Embryonic facial prominence (tissue), 1 donor: Measurements from ENCODE around the gene CRIP3.

Experiments
- DNase-seq: peaks from one replicate; pipeline ENCODE4 v3.0.0-alpha.2; 2016; ENCODE audit errors: extremely low spot score

Gene CRIP3

GRCh38 chr6:43287717-43288679, 20.6 kb downstream of the CRIP3 start:
- no peak for DNase-seq

- DNase-seq, result no peak
Measured at GRCh38 chr6:43286980-43287716, 21.5 kb downstream of the CRIP3 start.

GRCh38 chr6:43286456-43286979, 22.1 kb downstream of the CRIP3 start:
- DNase-seq, result no peak

GRCh38 chr6:43285832-43286231, 22.8 kb downstream of the CRIP3 start:
- no peak for DNase-seq

- DNase-seq, result no peak
Measured at GRCh38 chr6:43284991-43285781, 23.4 kb downstream of the CRIP3 start.

GRCh38 chr6:43283905-43284304, 24.7 kb downstream of the CRIP3 start:
- DNase-seq, result no peak

- DNase-seq, result no peak
Measured at GRCh38 chr6:43283514-43283901, 25.1 kb downstream of the CRIP3 start.

- DNase-seq, result no peak
Measured at GRCh38 chr6:43282636-43283513, 25.8 kb downstream of the CRIP3 start.

GRCh38 chr6:43282060-43282459, 26.6 kb downstream of the CRIP3 start:
- DNase-seq, result no peak

GRCh38 chr6:43280234-43280633, 28.4 kb downstream of the CRIP3 start:
- no peak for DNase-seq

GRCh38 chr6:43278524-43279078, 30.0 kb downstream of the CRIP3 start:
- DNase-seq, result no peak

- no peak for DNase-seq
Measured at GRCh38 chr6:43277643-43278523, 30.7 kb downstream of the CRIP3 start.

GRCh38 chr6:43277306-43277642, 31.4 kb downstream of the CRIP3 start:
- no peak for DNase-seq

- no peak for DNase-seq
Measured at GRCh38 chr6:43276577-43277305, 31.9 kb downstream of the CRIP3 start.

GRCh38 chr6:43275801-43276576, 32.6 kb downstream of the CRIP3 start:
- no peak for DNase-seq

- DNase-seq, result no peak
Measured at GRCh38 chr6:43274916-43275597, 33.6 kb downstream of the CRIP3 start.

GRCh38 chr6:43274127-43274915, 34.3 kb downstream of the CRIP3 start:
- no peak for DNase-seq
